ENCODE results near the gene TRMT11. TPM values are rescaled to one million over a fixed set of nuclear protein-coding genes. Genes with fewer than 3 reads are reported as not detected.

TRMT11 gene
- total RNA-seq, 1 experiment from 2014 or later, result 24.2 TPM

GRCh38 chr6:126041516-126041915, 55.2 kb downstream of the TRMT11 start:
- peaks cover 20% of the 10 kb centered on the region for H3K9me3 ChIP-seq (ENCODE audit: insufficient read depth, low read depth)
- peak overlapping the region; percentile 51 for H3K4me2 ChIP-seq
- ChIA-PET POLR2A (ENCODE audit: unreplicated experiment) (no interaction called here), CTCF (no interaction called here)
- BruUV-seq (replicated peaks), result no TSS peak
- H4K20me1 ChIP-seq (ENCODE audit: insufficient read depth), result no peaks in the 10 kb centered on the region
- no peaks in the 10 kb centered on the region for H3K27me3 ChIP-seq (ENCODE audit: insufficient read depth, low read depth)
- H3K36me3 ChIP-seq (ENCODE audit: low read depth), result peaks cover 81% of the 10 kb centered on the region
- no peak for TF ChIP-seq EZH2 (IDR thresholded peaks at IDR 0.05; ENCODE audit: low read depth)
- TF ChIP-seq, protein P1, sequence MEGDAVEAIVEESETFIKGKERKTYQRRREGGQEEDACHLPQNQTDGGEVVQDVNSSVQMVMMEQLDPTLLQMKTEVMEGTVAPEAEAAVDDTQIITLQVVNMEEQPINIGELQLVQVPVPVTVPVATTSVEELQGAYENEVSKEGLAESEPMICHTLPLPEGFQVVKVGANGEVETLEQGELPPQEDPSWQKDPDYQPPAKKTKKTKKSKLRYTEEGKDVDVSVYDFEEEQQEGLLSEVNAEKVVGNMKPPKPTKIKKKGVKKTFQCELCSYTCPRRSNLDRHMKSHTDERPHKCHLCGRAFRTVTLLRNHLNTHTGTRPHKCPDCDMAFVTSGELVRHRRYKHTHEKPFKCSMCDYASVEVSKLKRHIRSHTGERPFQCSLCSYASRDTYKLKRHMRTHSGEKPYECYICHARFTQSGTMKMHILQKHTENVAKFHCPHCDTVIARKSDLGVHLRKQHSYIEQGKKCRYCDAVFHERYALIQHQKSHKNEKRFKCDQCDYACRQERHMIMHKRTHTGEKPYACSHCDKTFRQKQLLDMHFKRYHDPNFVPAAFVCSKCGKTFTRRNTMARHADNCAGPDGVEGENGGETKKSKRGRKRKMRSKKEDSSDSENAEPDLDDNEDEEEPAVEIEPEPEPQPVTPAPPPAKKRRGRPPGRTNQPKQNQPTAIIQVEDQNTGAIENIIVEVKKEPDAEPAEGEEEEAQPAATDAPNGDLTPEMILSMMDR (conservative IDR thresholded peaks at IDR 0.05), result no peak
- peaks cover 6% of the 10 kb centered on the region; the same call in 1 of the 2 replicates for H3K79me2 ChIP-seq (ENCODE audit: low read depth)
- DNase-seq, result no peak
- H3K27ac ChIP-seq, result peak overlapping the region; percentile 85
- 0 out of 2 replicates have a peak overlapping the region, but pooled peaks have one; percentile 2 for H3K4me3 ChIP-seq
- intact Hi-C loops (cut with micrococcal nuclease; ENCODE audit: unreplicated experiment), result no loop called here
- peaks cover 15% of the 10 kb centered on the region for H3F3A ChIP-seq (ENCODE audit: insufficient read depth, low read depth)
- peaks cover 37% of the 10 kb centered on the region for H3K4me1 ChIP-seq (replicated peaks; ENCODE audit: insufficient read depth)
- no peaks in the 10 kb centered on the region for H3K9me2 ChIP-seq (ENCODE audit: insufficient read depth)
- H2AFZ ChIP-seq, result no peak overlapping the region

DNA sequence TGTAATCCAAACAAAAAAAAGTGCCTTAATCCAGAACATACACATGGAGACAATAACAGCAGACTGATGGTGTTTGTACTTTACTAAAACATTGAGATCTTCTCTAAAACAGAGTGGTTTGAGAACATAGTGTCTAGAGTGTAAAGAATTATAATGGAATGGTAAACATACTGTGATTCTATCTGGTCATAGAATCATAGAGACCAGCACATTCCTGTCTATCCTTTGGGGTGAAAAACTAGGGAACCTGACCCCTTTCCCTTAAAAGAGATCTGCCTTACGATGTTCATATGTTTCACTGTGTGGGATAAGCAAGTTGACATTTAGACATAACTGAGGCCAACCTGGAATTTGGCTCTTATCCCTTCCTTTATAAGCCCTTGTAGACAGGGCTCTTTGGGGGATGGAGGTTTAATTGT, 55.7 kb downstream of the TRMT11 start:
- no peak overlapping the region for H3K4me2 ChIP-seq
- H3K9me2 ChIP-seq (ENCODE audit: insufficient read depth), result no peaks in the 10 kb centered on the region
- H2AFZ ChIP-seq, result no peak overlapping the region
- ChIA-PET CTCF (no interaction called here), POLR2A (ENCODE audit: unreplicated experiment) (no interaction called here)
- no peak overlapping the region for H3K4me3 ChIP-seq
- no peak for DNase-seq
- peaks cover 15% of the 10 kb centered on the region for H3F3A ChIP-seq (ENCODE audit: insufficient read depth, low read depth)
- intact Hi-C loops (cut with micrococcal nuclease; ENCODE audit: unreplicated experiment), result no loop called here
- peaks cover 6% of the 10 kb centered on the region; the same call in 1 of the 2 replicates for H3K79me2 ChIP-seq (ENCODE audit: low read depth)
- no peak for TF ChIP-seq EZH2 (IDR thresholded peaks at IDR 0.05; ENCODE audit: low read depth)
- TF ChIP-seq, protein P1 (conservative IDR thresholded peaks at IDR 0.05), result no peak
- H3K4me1 ChIP-seq (replicated peaks; ENCODE audit: insufficient read depth), result peaks cover 37% of the 10 kb centered on the region
- peaks cover 20% of the 10 kb centered on the region for H3K9me3 ChIP-seq (ENCODE audit: insufficient read depth, low read depth)
- H3K27me3 ChIP-seq (ENCODE audit: insufficient read depth, low read depth), result no peaks in the 10 kb centered on the region
- H3K27ac ChIP-seq, result no peak overlapping the region; the same call in 1 of the 2 replicates
- BruUV-seq (replicated peaks), result no TSS peak
- peaks cover 76% of the 10 kb centered on the region for H3K36me3 ChIP-seq (ENCODE audit: low read depth)
- no peaks in the 10 kb centered on the region for H4K20me1 ChIP-seq (ENCODE audit: insufficient read depth)

GRCh38 chr6:126047648-126048047, 61.3 kb downstream of the TRMT11 start:
- POLR2A ChIA-PET (ENCODE audit: unreplicated experiment), result no interaction called here
- H2AFZ ChIP-seq, result no peak overlapping the region
- no peak overlapping the region for H3K4me2 ChIP-seq
- no peaks in the 10 kb centered on the region for H3K27me3 ChIP-seq (ENCODE audit: insufficient read depth, low read depth)
- peaks cover 3% of the 10 kb centered on the region; the same call in 1 of the 2 replicates for H3K9me3 ChIP-seq (ENCODE audit: insufficient read depth, low read depth)
- no peaks in the 10 kb centered on the region for H3F3A ChIP-seq (ENCODE audit: insufficient read depth, low read depth)
- BruUV-seq (replicated peaks), result no TSS peak
- CTCF ChIA-PET, result no interaction called here
- H4K20me1 ChIP-seq (ENCODE audit: insufficient read depth), result no peaks in the 10 kb centered on the region
- H3K4me3 ChIP-seq, result no peak overlapping the region
- intact Hi-C loops (cut with micrococcal nuclease; ENCODE audit: unreplicated experiment), result no loop called here
- no peaks in the 10 kb centered on the region; the same call in 1 of the 2 replicates for H3K79me2 ChIP-seq (ENCODE audit: low read depth)
- TF ChIP-seq, protein P1 (conservative IDR thresholded peaks at IDR 0.05), result no peak
- no peak for TF ChIP-seq EZH2 (IDR thresholded peaks at IDR 0.05; ENCODE audit: low read depth)
- H3K27ac ChIP-seq, result no peak overlapping the region
- DNase-seq, result no peak
- H3K36me3 ChIP-seq (ENCODE audit: low read depth), result peaks cover 37% of the 10 kb centered on the region
- no peaks in the 10 kb centered on the region for H3K4me1 ChIP-seq (replicated peaks; ENCODE audit: insufficient read depth)
- H3K9me2 ChIP-seq (ENCODE audit: insufficient read depth), result no peaks in the 10 kb centered on the region; the same call in 1 of the 2 replicates

Data from PC-9 (cell line).